Skin of body (tissue), 2 donors: ENCODE measurements around the gene DTNA. TPM values are rescaled to one million over a fixed set of nuclear protein-coding genes. Genes with fewer than 3 reads are reported as not detected.
"Not testable (repeated sequence)": the region's sequence is repeated elsewhere in the genome, so short reads cannot be mapped to it uniquely, and the experiment has no call there.

Experiments used
- DNase-seq: peaks from one replicate; lab custom pipeline; 2025; lab: John Stamatoyannopoulos, UW
- total RNA-seq: library from RNA; depleted of rRNA; stranded (reverse); fragments of >200 nt; gene quantifications from one replicate; pipeline ENCODE4 v1.2.3, GENCODE V29; 2014

The DTNA gene
- total RNA-seq, 1 donor from 2014 or later: 14.1 TPM

- DNase-seq: no peak
These were observed 182.3 kb downstream of the DTNA start for GRCh38 chr18:34892379-34892778.

- DNase-seq: no peak
These were observed 183.1 kb downstream of the DTNA start for GRCh38 chr18:34893239-34893638.

GRCh38 chr18:34901299-34901698 lies 191.2 kb downstream of the DTNA start:
- DNase-seq: no peak

GRCh38 chr18:34904994-34905393 lies 194.9 kb downstream of the DTNA start:
- DNase-seq: no peak

DNA sequence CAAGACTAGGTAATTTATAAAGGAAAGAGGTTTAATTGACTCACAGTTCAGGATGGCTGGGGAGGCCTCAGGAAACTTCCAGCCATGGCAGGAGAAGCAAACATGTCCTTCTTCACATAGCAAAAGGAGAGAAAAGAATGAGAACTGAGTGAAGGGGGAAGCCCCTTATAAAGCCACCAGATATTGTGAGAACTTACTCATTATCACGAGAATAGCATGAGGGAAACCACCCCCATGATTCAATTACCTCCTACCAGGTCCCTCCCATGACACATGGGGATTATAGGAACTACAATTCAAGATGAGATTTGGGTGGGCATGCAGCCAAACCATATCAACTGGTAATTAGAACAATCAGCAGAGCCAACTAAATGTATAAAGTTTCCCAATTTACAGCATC lies 196.9 kb downstream of the DTNA start:
- not testable (repeated sequence) for DNase-seq

GRCh38 chr18:34909637-34910364 lies 199.7 kb downstream of the DTNA start:
- DNase-seq: no peak

- DNase-seq: no peak
These were observed 201.0 kb downstream of the DTNA start for GRCh38 chr18:34911081-34911480.

DNA sequence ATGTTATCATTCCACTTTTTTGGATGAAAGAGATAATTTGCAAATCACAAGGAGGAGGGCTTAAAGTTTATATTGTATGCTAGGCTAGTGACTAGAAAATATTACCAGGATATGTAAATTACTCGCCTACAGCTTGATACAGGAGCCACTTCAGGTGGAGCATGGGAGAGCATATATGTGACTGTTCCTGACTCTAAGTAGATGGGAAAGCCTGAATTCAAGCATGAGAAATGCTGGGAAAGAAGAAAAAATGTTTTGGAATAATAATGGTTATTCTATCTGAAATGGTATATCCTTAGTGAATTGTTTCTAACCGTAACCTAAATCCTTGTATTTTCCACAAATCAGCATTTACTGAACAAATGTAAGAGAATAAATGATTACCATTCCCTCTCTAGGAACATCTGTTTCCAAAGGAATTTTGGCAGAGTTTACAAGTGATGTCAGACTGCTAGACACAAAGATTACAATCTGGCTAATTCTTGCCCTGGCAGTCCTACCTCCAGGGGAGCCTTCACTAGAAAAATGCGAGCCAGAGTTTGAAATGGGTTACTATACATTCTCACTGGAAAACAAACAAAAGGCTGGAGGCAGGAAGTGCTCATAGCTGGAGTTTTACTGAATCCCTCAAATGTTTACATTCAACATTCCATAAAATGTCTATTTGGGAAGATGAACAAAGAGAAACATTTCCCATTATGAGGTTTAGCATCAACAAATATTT lies 201.7 kb downstream of the DTNA start:
- peak; percentile 93 for DNase-seq

- DNase-seq: peak; percentile 89
These were observed 204.0 kb downstream of the DTNA start for GRCh38 chr18:34913837-34914661.

GRCh38 chr18:34915046-34915445 lies 204.9 kb downstream of the DTNA start:
- DNase-seq: no peak

- DNase-seq: not testable (repeated sequence)
These were observed 206.4 kb downstream of the DTNA start for GRCh38 chr18:34916539-34916938.

DNA sequence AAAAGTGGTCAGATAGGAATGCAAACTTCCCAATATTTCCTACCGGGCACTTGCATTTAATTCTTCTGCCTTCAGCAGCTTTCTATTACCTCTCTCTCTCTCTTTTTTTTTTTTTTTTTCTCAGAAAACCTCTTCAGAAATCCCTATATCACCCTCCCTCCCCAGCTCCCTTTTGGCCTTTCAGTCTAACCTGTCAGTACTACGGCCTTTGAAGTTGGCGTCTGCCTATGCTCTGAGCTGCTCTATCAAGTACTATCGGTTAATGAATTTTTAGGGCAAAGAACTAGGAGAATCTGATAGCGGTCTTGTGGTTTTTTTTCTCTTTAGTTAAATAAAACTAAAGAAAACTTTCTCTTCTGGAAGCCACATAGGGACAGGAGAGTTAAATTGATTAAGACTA lies 208.8 kb downstream of the DTNA start:
- no peak for DNase-seq

- no peak for DNase-seq
These were observed 211.1 kb downstream of the DTNA start for GRCh38 chr18:34921226-34921625.

- DNase-seq: no peak
These were observed 211.8 kb downstream of the DTNA start for GRCh38 chr18:34921811-34922385.

DNA sequence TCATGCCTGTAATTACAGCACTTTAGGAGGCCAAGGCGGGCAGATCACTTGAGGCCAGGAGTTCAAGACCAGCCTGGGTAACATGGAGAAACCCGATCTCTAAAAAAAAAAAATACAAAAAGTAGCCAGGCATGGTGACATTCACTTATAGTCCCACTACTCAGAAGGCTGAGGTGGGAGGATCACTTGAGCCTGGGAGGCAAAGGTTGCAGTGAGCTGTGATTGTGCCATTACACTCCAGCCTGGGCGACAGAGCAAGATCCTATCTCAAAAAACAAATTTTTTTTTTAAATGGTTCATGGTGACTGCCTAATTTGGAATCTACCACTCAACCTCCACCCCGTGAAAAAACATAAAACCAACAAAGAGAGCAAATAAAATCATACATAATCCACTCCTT lies 212.5 kb downstream of the DTNA start:
- DNase-seq: not testable (repeated sequence)

GRCh38 chr18:34923911-34924310 lies 213.8 kb downstream of the DTNA start:
- no peak for DNase-seq

GRCh38 chr18:34926683-34927082 lies 216.6 kb downstream of the DTNA start:
- no peak for DNase-seq

DNA sequence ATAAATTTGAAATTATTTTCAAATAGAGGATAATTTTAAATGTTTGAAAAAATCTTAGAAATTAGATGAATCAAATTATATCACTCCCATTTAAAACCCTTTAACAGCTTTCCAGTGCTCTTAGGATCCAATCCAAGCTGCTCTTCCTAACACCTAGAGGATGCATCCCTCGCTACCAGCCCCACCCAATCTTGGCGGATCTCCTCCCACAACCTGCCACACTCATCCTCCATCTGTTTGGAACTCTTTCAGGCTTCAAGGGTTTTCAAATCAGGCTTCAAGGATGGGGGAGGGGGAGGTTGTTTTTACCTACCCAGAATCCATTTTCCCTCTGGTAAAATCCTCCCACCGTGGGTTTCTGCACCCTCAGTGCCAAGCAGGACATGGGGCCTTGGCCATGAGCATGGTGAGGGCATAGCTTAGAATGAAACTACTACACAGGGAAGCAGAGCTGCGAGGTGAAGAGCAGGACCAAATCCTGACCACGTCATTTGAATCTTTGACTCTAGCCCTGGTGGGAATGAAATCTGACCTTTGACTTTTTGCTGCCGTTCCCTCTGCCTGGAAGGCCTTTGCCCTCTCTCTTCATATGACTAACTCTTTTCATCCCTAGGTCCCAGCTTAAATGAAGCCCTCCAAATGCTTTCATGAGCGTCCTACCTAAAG lies 218.1 kb downstream of the DTNA start:
- DNase-seq: no peak

DNA sequence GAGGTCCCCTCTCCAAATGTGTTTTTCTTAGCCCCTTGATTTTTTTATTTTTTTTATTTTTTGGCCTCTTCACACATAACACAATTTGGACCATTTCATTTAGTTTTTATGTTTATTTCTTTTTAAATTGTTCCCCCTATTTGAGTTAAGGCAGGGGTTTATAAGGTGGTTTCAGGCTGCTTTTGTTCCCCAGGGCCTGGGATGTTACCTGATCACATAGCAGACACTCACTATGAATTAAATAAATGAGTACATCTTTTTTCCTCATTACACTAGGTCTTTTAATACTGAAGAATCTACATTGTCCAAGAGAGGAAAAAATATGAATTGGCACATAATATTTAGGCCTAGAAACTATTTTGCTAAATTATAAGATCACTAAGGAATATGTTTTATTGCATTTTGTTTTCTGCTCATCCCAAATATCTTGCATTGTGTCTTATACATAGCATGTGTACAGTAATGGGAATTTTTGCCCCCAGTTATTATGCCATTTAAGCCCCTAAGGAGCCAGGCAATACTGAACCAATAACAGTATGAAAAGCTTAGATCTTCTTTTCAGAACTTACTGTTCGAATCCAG lies 218.7 kb downstream of the DTNA start:
- DNase-seq: no peak

GRCh38 chr18:34929336-34929780 lies 219.3 kb downstream of the DTNA start:
- DNase-seq: no peak

GRCh38 chr18:34932363-34932762 lies 222.3 kb downstream of the DTNA start:
- DNase-seq: no peak
